Naive B cell (primary cell): ENCODE data around the gene EPDR1. TPM values are rescaled to one million over a fixed set of nuclear protein-coding genes. Genes with fewer than 3 reads are reported as not detected.

Source experiments
- polyA plus RNA-seq, 6 donors: library from polyadenylated mRNA; unstranded; fragments of 300-500 nt; fragmentation: Illumina TruSeq; gene quantifications; one replicate each; pipeline ENCODE4 v1.2.3, GENCODE V29; 2021; ENCODE audit warnings: low read depth in 6 of 6

EPDR1 gene
- polyA plus RNA-seq, 6 donors from 2014 or later = 0.41 to 0.48 TPM; not detected in 4

Other genes starting within 250 kb of the EPDR1 start
- under 1 TPM in 1 of 6 donors, not detected in 5; 0.35 TPM for gene GPR141, start 236.9 kb upstream of the EPDR1 start, polyA plus RNA-seq
- gene NME8, start 72.0 kb upstream of the EPDR1 start, polyA plus RNA-seq = not detected
- not detected for gene SFRP4, start 3.8 kb upstream of the EPDR1 start, polyA plus RNA-seq